ENCODE data around the gene TPK1.

DNA sequence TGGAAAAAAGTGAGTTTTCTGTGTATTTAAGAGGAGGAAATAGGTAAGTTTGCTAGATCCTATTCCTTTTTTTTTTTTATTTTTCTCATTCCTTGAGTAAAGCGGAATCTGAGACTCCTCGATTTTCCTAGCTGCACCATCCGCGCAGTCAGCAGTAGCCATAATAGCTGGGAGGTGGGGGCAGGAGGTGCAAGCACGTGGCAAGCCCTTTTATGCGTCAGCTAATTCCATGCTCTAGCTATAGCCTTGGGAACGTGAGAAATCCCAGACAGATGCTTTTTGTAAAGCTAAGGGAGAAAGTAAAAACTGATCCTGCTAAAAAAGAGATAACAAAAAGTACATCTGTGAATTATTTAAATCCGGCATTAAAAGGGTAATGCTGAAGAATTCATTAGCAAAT, 33.2 kb upstream of the TPK1 start:
- no peak for TF ChIP-seq YY1 (tag by site-specific recombination; IDR thresholded peaks at IDR 0.05)
- TF ChIP-seq ZNF223 (tag by site-specific recombination; IDR thresholded peaks at IDR 0.05), result no peak
- TF ChIP-seq, protein P1, sequence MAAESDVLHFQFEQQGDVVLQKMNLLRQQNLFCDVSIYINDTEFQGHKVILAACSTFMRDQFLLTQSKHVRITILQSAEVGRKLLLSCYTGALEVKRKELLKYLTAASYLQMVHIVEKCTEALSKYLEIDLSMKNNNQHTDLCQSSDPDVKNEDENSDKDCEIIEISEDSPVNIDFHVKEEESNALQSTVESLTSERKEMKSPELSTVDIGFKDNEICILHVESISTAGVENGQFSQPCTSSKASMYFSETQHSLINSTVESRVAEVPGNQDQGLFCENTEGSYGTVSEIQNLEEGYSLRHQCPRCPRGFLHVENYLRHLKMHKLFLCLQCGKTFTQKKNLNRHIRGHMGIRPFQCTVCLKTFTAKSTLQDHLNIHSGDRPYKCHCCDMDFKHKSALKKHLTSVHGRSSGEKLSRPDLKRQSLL (tag by site-specific recombination; IDR thresholded peaks at IDR 0.05), result no peak
- TF ChIP-seq, protein P2, sequence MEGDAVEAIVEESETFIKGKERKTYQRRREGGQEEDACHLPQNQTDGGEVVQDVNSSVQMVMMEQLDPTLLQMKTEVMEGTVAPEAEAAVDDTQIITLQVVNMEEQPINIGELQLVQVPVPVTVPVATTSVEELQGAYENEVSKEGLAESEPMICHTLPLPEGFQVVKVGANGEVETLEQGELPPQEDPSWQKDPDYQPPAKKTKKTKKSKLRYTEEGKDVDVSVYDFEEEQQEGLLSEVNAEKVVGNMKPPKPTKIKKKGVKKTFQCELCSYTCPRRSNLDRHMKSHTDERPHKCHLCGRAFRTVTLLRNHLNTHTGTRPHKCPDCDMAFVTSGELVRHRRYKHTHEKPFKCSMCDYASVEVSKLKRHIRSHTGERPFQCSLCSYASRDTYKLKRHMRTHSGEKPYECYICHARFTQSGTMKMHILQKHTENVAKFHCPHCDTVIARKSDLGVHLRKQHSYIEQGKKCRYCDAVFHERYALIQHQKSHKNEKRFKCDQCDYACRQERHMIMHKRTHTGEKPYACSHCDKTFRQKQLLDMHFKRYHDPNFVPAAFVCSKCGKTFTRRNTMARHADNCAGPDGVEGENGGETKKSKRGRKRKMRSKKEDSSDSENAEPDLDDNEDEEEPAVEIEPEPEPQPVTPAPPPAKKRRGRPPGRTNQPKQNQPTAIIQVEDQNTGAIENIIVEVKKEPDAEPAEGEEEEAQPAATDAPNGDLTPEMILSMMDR (tag by site-specific recombination; IDR thresholded peaks at IDR 0.05), result no peak

All from HEK293 (cell line).